ENCODE data around the gene GRIK1.

GRIK1 gene

DNA sequence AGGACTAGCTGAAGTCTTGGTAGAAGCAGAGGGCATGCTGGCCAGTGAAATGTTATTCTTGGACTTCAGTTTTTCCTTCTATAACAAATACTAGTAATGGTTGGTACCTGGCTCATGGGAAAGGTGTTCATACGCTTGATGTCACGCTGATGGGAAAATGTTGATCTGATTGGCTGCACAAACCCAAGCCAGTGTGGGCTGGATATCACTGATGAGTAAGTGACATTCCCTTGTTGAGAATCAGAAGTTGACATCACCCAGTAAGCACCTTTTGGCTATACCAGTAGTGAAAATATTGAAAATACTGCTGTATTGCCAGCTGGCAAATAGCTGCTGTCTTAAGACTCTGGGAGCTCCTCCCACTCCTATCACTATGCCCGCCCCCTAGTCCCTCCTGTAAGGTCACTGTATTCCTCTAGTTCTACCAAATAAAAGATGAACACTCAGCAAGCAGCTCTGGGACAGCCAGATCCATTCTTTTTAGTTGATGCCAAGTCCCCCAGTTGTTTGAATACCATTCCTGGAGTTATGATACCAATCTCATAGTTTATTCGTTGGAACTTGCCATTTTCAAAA, 168.2 kb downstream of the GRIK1 start:
- no peak for DNase-seq

DNA sequence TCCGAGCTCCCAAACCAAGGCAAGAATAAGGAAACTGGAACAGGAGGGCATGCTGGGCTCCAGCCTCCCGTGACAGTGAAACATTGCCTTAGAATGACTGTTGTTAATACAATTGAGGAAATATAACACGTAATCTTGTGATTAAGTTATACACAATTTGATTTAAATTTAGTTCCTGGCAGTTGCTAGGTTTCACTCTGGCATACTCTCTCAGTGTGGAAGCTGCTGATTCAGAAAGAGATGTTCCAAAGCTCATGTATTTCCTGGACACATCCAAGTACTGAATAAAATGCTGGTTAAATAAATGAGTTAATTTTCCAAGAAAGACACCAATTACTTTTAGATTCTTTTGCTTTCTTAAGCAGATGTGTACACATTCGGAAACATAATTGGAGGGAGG, 176.1 kb downstream of the GRIK1 start:
- DNase-seq = no peak

DNA sequence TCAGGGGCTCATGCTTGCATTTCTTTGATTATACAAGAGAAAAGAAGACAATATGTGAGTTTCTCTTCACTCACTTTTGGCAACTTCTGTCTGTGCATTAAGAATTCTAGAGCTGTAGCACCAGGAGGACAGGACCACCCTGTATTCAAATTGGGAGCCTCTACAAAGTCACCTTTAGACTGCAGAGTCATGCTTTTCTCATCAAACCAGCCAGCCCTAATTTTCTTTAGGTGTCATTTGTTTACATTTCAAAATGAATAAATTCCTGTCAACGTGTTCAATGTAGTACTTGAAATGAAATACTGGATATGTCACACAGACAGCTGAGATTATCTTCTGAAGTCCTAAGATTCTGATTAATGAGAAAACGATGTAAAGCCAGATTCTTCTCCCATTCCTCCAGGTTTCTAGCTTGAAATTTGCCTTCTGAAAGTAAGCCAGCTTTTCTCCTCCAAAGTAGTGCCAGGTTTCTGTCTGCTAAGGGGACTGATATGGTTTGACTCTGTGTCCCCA, 177.2 kb downstream of the GRIK1 start:
- DNase-seq = no peak

DNA sequence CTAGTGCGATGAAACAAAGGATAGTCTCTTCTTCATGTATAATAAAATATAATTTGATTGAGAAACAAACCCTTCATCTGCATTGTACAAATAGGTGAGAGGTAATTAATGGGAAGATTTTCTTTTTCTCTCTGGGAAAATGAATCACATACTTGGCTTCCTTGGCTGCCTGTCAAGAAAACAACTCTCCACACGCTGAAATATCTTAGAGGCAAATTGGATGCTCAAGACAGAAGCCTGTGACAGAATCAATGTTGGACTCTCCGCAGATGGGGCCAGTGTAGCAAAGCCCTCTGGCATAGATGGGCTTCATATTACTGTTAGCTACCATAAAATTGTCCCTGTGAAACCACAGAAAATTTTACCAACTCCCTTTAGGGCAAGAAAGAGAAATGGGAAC, 186.6 kb downstream of the GRIK1 start:
- DNase-seq = no peak

DNA sequence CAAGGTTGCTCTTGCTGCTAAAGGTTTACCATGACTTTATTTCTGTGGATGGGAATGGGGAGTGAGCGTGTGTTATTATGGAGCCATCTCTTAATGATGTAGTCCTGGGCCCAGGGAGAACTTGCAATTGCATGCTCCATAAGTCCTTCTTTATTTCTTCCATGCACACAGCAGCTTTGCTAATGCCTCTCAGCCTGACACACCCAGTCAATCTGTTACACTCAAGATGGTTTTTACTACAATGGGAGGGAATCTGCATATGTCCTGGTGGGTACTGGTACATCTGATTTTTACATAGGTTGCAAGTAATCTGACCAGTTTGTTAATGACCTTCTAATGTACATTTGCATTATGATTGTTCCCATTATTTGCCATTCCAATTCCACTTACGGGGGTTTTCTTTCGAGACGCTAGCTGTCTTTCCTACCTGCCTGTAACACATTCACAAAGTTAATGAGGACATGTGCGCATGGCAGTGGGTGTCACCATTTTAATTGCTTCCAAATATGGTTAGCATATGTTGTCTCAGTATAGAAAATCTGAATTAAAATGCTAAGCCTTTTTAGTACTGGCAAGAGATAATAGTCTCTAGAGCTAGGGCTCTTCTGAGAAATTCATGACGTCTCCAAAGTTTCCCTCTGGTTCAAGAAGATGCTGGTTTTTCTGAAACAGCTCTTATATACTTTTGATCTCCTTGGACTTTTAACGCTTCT, 188.2 kb downstream of the GRIK1 start:
- DNase-seq = no peak

DNA sequence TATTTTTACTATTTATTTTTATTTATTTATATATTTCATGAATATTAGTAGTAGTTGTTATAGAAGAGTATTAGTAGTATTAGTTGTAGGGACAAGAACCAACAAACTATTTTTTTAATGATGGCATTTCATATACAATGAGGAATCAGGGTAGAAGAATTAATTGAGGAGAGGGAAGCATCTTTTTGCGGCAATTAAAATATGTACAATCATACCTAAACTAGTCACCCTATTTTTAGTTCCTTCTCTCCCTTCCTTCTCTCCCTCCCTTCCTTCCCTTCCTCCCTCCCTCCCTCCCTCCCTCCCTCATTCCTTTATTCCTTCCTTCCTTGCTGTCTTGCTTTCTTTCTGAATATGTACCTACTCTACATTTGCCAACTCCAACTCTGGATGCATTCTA, 189.8 kb downstream of the GRIK1 start:
- no peak for DNase-seq

DNA sequence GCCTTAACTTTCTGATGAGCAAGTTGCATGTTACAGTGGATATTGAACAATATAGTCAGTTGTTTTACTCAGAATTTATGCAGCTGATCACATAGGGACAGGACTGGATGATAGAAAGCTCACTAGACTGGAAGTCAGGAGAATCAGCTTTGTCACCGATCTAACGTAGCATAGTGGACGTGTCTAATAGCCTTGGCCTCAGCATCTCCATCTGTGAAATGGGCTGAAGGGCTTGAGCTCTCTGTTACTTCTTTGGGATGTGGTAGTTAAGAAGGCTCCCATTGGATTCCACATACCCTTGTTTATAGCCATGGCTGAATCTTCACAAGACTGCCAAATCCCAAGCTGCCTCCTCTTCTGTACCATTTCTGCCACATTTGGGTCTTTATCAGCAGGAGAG, 190.6 kb downstream of the GRIK1 start:
- no peak for DNase-seq

DNA sequence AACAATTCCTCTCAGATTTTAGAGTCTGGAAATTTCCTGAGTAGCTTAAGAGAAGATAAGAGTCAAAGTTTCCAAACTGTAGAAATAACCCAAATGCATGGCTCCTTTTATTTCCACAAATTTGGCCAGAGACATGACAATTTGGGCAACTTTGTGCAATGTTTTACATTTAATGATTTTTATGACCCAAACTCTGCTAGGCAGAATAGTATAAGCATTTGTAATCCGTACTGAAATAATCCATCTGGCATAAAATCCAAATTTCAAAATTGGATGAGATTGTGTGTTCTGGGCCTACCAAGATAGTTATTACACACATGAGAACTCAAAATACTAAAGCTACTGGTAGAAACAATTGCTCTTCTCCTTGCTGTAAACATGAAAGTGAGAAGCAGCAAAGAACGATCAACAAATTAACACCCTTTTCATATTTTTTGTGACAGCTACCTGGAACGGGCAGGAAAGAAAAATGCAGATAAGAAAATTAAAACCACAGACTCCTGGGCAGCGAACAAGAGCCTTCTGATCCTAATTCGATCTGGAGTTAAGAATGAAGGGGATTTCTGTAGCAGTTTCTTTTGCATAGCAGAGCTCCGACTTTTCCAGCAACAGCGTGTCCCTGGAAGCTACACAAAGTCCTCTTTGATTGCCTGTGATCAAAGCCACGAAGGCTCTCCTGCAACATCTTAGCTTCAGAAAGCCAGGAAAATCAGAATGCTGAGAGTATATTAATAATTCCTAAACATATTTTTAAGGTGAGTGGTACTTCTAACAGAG, 191.2 kb downstream of the GRIK1 start:
- DNase-seq = no peak

DNA sequence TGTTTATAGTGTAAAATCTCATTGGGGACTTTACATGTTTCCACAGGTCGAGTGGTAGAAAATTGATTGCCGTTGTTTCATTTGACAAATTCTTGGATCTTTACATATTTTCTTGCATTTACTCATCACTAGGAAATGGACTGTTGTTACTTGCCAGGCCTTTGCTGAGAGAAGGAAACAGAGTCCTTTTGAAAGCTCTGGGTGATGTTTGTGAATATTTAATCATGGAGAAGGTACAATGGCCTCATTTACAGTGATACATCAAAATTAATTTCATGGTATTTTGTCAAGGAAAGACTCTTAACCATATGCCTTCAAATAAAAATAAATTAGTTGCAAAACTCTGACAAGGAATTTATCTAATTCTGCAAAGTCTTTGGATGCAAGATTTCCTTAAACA, 198.0 kb downstream of the GRIK1 start:
- DNase-seq = no peak

DNA sequence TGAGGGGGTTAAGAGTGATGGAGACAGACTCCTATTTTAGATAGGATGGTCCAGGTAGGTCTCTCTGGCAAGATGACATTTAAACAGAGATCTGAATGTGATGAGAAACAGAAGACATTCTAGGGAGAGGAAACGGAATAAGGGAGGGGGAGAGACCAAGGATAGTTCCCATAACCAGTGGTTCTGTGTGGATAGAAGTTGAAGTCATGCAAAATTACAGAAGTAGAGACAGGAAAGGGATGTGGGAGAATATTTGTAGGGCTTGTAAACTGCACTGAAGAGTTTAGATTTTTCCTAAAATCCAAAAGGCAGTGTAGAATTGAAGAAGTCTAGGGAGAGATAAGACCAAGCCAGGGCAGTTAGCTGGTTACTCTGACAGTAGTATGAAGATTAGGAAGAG, 200.6 kb downstream of the GRIK1 start:
- DNase-seq = no peak

DNA sequence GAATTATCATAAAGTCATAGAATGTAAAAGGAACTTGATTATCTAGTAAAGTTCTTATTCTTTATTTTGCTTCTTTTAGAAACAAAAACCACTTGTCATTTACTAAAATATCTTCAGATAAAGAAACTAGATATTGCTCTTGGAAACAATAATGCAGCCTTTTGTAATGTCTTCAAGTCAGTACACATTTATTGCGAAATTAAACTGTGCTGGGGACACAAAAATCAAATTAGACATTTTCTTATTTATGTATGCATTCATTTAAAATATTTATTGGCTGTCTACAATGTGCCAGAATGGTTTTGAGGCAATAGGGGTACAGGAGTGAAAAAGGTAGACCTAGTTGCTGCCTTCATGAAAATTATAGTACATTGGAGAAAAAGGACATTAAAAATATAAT, 201.1 kb downstream of the GRIK1 start:
- DNase-seq = no peak

DNA sequence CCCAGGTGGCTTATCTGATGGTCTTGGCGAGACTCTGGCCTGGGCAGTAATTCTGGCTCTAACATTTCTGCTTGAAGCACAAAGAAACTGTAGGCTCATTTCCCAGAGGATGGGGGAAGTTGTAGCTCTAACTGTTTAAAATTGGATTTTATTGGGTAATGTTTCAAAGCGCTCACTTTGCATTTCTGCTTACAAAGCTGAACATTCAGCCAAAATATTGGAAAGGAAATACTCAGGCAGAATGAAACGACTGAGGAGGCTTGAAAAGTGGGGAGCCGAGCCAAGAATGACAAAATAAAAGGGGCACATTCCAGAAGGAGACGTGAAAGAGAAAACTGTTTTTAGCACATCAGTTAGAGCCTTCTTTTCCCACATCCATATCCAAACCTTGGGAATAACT, 202.6 kb downstream of the GRIK1 start:
- no peak for DNase-seq

DNA sequence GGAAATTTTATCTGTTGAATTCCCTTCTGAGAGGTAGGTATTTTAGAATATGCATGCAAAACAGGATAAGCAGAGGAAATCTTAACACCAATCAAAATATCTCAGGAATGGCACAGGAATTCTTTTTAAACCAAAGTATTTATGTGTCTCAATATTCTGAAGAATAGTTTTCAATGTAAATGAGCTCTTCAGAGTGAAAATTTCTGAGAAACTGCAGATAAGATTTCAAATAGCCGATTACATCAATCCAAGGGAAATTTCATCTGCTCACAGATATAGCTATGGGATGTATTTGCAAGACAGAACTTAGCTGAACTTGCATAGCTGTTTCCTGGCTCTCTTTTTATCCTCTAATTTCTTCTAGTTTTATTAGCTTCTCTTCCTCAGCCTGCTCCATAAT, 209.5 kb downstream of the GRIK1 start:
- no peak for DNase-seq

DNA sequence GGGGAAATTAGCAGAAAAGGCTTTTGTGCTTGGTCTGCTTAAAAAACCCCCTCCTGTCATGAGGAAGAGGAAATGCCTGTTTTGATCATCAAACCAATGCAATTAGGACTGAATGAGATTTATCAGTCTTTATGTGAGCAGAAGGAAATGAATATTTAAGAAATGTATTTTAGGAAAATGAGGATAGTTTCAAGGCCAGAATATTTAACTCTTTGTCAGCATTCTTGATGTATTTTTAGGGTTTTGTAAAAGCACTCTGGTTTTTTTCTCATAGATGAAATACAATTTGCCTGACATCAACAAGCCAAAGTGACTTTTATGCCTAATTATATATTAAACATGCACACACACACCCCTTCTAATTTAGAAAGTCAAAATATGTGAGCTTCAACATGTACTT, 213.8 kb downstream of the GRIK1 start:
- no peak for DNase-seq

DNA sequence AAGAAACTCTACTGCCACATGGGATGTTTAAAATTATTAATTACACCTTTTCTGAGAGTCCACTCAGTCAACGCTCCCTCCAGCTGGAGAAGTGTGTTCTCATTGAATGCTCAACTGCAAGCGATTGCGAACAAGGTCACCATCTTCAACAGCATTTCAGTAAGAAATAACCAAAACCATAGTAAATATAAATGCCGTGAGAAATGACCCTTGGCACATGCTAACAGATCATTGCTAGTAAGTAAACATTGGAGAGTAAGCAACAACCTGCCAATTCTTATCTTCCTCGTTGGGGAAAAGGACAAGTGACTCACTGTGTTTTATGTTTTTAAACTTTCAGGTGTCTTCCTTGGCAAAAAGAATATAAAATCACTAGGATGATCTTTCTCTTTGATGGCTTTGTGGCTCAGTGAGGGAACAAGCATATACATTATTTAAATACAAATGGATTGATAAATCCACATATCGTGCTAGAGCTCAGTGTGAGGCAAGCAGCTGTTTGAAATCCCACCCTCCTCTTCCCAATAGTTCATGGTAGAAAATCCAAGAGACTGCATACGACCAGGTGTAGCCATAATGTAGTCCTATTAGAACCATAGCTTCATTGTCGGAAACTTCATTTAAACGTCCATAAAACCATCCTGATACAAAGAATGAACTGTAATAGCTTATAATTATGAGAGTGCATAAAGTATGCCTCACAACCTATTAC, 214.6 kb downstream of the GRIK1 start:
- DNase-seq = no peak

DNA sequence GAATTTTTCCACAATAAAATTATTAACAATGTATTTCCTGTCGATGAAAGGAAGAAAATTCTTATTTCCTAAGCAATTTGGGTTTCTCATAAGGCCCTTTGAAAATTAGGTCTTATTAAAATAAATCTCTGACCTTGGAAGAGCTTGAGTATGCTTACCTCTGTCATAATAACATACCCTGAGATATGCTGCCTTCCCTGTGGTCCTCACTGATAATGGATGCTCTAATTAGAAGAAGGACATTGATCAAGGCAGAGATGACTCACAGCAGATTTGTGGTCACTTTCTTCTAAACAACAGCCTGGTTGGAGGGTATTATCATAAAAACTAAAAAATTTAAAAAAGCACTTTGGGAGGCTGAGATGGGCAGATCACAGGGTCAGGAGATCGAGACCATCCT, 217.8 kb downstream of the GRIK1 start:
- no peak for DNase-seq

DNA sequence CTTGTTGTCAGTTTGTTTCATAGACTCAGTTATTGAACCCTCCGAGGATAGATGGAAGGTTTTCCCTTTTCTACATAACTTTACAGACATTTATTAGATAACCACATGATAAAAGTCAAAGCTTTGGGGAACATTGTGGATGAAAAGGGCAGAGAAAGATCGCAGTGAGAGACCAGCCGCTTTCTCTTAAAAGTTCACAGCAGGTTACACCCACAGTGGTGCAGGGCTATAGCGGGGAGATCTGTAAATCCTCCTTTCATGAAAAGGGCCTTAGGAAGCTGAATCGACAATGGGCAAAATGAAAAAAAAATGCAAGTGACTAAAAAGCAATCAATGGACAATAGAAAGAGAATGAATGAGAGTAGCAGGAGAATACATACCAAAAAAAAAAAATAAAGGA, 218.6 kb downstream of the GRIK1 start:
- no peak for DNase-seq

DNA sequence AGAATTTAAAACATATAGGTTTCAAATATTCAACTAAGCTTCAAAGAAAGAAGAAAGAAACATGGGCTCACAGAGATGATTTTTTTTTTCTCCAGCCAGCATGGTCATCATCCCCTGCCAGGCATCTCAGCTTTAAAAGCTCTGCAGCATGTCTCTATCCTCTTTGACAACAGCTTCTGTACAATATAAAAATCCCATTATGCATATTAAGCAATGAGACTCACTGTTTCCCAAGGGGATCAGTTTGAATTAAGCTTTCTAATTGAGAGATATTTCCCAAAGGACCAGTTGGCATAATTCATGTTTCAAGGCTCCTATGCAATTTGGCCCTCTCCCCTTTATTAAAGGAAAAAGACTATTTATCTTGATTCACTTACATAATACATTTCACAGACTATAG, 220.3 kb downstream of the GRIK1 start:
- DNase-seq = no peak

DNA sequence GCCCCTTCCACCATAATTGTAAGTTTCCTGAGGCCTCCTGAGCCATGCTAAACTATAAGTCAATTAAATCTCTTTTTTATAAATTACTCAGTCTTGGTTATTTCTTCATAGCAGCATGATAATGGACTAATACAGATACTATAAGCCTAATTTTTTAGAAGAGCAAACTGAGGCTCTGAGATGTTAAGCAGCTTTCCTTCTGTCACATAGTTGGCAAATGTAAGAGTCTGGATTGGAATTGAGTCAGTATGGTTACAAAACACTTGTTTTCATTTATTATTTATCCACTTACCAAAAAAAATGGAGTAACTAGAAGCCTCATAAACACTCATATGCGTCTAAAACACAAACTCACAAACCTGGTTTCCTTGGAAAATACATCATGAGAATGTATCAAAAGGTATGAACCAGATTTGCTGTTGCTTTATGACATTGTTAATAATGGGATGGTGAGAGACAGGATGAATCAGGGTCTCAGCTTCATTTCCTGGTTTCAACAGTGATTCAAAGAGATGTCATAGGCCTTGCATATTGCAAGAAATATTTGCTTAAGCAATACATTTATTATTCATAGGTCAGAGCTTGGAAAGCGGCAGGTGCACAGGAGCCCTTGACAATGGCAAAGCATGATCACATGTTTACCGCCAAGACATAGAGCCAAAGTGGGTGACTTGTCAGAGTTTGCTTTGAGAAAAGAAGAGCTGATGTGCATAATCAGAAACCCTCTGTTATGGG, 221.5 kb downstream of the GRIK1 start:
- DNase-seq = no peak

DNA sequence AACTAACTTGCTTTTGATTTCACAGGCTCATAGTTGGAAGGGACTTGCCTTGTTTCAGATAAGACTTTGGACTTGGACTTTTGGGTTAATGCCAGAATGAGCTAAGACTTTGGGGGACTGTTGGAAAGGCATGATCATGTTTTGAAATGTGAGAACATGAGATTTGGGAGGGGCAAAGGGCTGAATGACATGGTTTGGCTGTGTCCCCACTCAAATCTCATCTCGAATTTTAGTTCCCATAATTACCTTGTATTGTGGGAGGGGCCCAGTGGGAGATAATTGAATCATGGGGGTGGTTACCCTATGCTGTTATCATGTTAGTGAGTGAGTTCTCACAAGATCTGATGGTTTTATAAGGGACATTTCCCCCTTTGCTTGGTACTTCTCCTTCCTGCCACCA, 222.1 kb downstream of the GRIK1 start:
- no peak for DNase-seq

DNA sequence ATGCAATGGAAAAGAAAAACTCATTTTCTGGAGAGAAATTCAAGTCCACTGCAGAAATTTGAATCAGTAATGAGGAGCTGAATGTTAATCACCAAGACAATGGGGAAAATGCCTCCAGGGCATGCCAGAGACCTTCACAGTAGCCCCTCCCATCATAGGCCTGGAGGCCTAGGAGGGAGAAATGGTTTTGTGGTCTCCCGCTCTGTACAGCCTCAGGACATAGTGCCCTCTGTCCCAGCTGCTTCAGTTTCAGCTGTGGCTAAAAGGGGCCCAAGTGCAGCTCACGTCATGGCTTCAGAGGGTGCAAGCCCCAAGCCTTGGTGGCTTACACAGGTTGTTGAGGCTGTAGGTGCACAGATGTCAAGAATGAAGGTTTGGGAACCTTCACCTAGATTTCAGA, 223.0 kb downstream of the GRIK1 start:
- DNase-seq = no peak

DNA sequence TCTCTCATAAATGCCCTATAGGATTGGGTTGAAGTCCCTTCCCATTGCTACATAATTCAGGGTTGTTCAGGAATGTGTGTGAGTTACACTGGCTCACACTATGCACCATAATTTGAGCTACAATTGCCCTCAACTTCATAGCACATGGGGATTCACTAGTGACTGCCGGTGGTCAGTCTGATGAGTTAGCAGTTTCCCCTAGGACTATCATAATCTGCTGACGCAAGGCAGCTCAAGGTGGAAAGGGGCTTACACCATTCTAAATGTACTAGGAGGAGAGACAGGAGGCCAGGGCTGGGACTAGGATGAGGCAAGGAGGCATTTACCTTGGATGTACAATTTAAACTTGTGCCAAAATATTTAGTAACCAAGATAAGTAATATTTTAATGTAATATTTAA, 224.7 kb downstream of the GRIK1 start:
- DNase-seq = no peak

DNA sequence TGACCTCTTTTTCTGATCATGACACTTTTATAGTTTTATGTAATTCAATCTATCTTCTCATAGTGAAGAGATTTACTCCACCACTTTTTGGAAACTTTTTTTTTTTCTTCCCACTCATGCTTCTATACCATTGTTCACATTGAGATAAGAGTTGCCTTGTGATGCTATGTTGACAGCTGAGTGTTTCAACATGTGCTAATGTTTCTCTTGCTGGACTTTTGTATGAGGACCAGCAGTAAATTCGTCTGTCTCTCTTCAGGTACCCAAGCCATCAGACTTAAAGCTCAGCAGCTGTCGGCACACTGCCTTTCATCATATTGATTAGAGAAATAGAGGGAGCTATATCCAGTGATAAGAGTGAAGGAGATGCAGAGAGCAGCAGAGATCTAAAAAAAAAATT, 227.0 kb downstream of the GRIK1 start:
- DNase-seq = no peak

All from stimulated activated CD4-positive, alpha-beta T cell treated with anti-CD3 and anti-CD28 coated beads, Interleukin-2, amount 100 ng/mL, for 24 hours (primary cell).